ENCODE data around the gene SOD1.
A peak's percentile ranks its signal among the peaks of the same experiment; 100 is the strongest.

SOD1 gene

DNA sequence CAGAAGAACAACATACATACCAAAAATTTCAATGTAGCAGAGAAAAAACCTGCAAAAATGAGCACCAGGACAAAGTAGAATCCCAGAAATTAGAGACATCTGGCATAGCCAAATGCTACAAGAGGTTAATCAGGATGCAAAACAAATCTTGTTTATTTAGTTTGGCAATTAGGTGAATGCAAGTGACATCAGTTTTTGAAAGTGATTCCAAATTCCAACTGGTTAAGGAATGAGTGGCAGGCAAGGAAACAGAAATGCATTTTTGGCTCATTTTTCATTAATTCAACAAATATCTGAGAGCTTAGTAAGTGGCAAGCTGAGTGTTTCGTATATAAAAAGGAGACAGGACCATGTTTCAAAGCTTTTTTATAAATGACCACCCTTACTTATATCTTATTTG, 51.1 kb downstream of the SOD1 start:
- no peak for TF ChIP-seq CTCF (IDR thresholded peaks at IDR 0.05; ENCODE audit: insufficient read depth, low read depth, low read length, missing control alignments)
- DNase-seq (ENCODE audit: low read depth): no peak
- H3K4me3 ChIP-seq (ENCODE audit: low read depth, low read length): no peak overlapping the region

DNA sequence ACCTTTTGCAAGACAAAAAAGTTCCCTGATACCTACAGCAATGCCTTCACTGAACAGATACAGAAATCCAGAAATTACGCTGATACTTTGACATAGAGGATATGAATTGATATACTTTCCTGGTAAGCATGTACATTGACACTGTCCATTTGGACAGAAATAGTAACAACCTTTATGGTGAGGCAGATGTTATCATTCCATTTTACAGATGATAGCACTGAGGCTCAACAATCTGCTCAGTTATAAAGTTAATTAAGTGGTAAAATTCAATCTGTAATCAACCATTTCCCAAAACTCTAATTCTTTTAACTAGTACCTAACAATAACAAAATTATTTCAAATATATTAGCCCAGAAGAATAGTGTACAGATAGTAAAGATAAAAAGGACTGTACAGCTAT, 51.8 kb downstream of the SOD1 start:
- no peak overlapping the region for H3K4me3 ChIP-seq (ENCODE audit: low read depth, low read length)
- no peak for DNase-seq (ENCODE audit: low read depth)
- no peak for TF ChIP-seq CTCF (IDR thresholded peaks at IDR 0.05; ENCODE audit: insufficient read depth, low read depth, low read length, missing control alignments)

DNA sequence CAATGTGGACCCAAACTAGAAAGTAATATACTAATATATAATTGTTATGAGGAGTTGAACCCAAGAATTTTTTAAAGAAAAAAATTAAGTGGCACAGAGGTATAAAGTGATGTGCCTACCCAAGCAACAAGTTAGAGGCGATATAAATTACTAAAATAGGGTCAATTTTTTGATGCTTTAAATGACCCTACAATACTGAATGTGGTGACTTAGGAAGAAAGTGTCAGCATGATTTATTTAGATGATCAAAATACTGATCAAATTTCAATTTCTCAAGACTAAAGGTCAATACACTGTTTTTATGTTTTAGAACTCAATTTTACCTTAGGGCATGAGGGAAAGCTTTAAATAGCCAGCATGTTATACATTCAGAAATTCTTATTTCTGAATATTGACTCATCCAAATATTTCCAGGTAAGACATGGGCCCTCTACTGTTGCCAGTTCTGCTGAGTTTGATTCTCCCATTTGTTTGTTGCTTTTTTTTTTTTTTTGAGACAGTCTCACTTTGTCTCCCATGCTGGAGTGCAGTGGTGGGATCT, 52.3 kb downstream of the SOD1 start:
- TF ChIP-seq CTCF (IDR thresholded peaks at IDR 0.05; ENCODE audit: insufficient read depth, low read depth, low read length, missing control alignments): no peak
- no peak overlapping the region for H3K4me3 ChIP-seq (ENCODE audit: low read depth, low read length)
- no peak for DNase-seq (ENCODE audit: low read depth)

GRCh38 chr21:31713115-31713514, 53.6 kb downstream of the SOD1 start:
- TF ChIP-seq CTCF (IDR thresholded peaks at IDR 0.05; ENCODE audit: insufficient read depth, low read depth, low read length, missing control alignments): no peak
- no peak overlapping the region for H3K4me3 ChIP-seq (ENCODE audit: low read depth, low read length)
- no peak for DNase-seq (ENCODE audit: low read depth)

DNA sequence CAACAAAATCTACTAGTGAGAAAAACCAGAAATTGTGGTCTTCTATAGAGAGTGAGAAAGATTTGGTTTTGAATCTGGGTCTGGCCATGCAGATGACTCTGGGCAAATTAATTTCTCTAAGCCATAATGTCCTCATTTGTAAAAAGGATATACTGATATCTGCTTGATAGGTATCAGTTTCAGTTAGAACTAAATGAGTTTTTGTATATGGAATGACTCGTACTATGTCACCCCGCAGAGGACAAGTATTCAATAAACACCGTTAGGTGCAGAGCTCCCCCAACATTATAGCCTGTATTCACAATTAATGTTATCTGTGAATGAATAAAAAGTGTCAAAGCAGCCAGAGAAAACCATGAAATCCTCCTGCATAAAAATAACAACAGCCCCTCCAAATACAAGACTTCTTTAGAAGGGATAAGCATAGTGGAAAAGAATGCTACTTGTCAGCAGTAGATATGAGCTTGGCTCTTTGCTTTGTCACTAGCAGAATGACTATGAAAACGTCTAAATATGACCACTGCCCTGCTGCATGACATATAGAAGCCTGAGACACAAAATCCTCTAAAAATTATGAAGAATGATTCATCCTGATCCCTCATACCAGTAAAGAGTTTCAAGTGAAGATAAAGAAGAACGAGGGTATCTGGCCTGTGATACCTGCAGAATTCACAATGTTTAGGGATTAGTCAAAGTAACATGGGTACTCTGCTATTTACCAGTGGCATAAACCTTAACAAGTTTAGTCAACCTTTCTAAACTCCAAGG, 54.7 kb downstream of the SOD1 start:
- no peak for TF ChIP-seq CTCF (IDR thresholded peaks at IDR 0.05; ENCODE audit: insufficient read depth, low read depth, low read length, missing control alignments)
- H3K4me3 ChIP-seq (ENCODE audit: low read depth, low read length): no peak overlapping the region
- DNase-seq (ENCODE audit: low read depth): peak; percentile 27

DNA sequence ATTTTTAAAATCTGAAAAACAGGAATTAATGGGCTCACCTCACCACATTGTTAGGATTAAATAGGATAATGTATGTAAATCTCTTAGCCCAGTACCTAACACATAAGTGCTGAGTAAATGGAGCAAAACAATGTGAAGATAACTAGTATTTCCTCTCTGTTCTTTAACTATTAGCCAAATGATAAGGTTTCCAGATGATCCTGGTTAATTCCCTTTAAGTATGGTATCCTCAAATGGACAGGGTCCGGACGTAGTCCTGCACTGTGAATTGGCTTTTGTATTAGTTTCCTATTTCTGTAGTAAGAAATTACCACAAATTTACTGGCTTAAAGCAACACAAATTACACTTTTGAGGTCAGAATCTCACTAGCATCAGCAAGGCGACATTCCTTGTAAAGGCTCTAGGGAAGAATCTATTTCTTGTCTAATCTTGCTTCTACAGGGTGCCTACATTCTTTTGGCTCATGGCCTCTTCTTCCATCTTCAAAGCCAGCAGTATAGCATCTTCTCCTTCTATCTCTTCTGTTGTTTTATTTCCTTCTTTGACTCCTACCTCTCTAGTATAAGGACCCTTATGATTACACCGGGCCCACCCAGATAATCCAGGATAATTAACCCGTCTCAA, 55.4 kb downstream of the SOD1 start:
- no peak overlapping the region for H3K4me3 ChIP-seq (ENCODE audit: low read depth, low read length)
- TF ChIP-seq CTCF (IDR thresholded peaks at IDR 0.05; ENCODE audit: insufficient read depth, low read depth, low read length, missing control alignments): no peak
- no peak for DNase-seq (ENCODE audit: low read depth)
